T-cell (primary cell): ENCODE results near the gene DIPK2A. TPM values are rescaled to one million over a fixed set of nuclear protein-coding genes. Genes with fewer than 3 reads are reported as not detected.
A peak's percentile ranks its signal among the peaks of the same experiment; 100 is the strongest.

ENCODE experiments used
- ATAC-seq, 4 experiments: fragments of 200-7000 bp in 3 of 4; fragments of 150-1000 bp in 1 of 4; cut with Tn5 transposase; replicated peaks in 1 of 4; 1 replicate in 3 of 4; 2 replicates in 1 of 4; pipeline ENCODE4 v1.10.0; 2021; ENCODE audit warnings: moderate library complexity in 3 of 4, mild to moderate bottlenecking in 2 of 4, moderate number of reproducible peaks in 1 of 4
- CTCF ChIA-PET, 2 donors: fragments of 300-600 bp; sonication (Branson Sonifier 250); formaldehyde crosslinking; loops; one replicate each; lab custom pipeline; 2022; ENCODE audit warnings: antibody characterized with exemption in 2 of 2; lab: Charles Lee
- POLR2A ChIA-PET, 2 donors: fragments of 300-600 bp; sonication (Branson Sonifier 250); formaldehyde crosslinking; loops; one replicate each; lab custom pipeline; 2022; ENCODE audit warnings: antibody characterized with exemption in 2 of 2; lab: Charles Lee
- DNase-seq, 35 experiments: peaks; one replicate each; pipeline versions ENCODE4 v3.0.0 to v3.0.0-alpha.2; 2013 to 2023
- H3K27ac ChIP-seq: one replicate; pipeline ENCODE4 v1.5.1; 2013; ENCODE audit warnings: low read length
- H3K27me3 ChIP-seq, 2 experiments: replicated peaks in 1 of 2; 1 replicate in 1 of 2; 2 replicates in 1 of 2; pipeline versions ENCODE4 v1.6.1 to v1.7.0; 2013; ENCODE audit warnings: low read length in 1 of 2, mixed read lengths in 1 of 2; ENCODE audit not compliant: control insufficient read depth in 2 of 2, insufficient read depth in 2 of 2; ENCODE audit errors: extremely low read depth in 1 of 2
- H3K36me3 ChIP-seq, 2 donors: 1 replicate in 1 of 2; 2 replicates in 1 of 2; pipeline versions ENCODE4 v1.6.1 to v1.7.0; 2013; ENCODE audit warnings: low read length in 1 of 2; ENCODE audit not compliant: control insufficient read depth in 2 of 2, insufficient read depth in 1 of 2; ENCODE audit errors: extremely low read depth in 1 of 2
- H3K4me1 ChIP-seq, 2 experiments: 1 replicate in 1 of 2; 2 replicates in 1 of 2; pipeline versions ENCODE4 v1.6.1 to v1.7.0; 2013; ENCODE audit warnings: low read length in 2 of 2, mixed read lengths in 1 of 2; ENCODE audit not compliant: insufficient read depth in 2 of 2, control insufficient read depth in 1 of 2; ENCODE audit errors: extremely low read depth in 1 of 2
- H3K4me3 ChIP-seq, 2 donors: 1 replicate in 1 of 2; 2 replicates in 1 of 2; pipeline versions ENCODE4 v1.5.1 to v1.7.0; 2013; ENCODE audit warnings: mild to moderate bottlenecking in 2 of 2, low read length in 1 of 2, moderate library complexity in 1 of 2; ENCODE audit not compliant: control insufficient read depth in 1 of 2; ENCODE audit errors: extremely low read depth in 1 of 2
- H3K9me3 ChIP-seq: 2 replicates; pipeline ENCODE4 v1.7.0; 2013
- H3K27ac Mint-ChIP-seq, 2 donors: one replicate each; pipeline ENCODE4 v1.8.0; 2020 to 2021; ENCODE audit warnings: mild to moderate bottlenecking in 2 of 2, mixed read lengths in 2 of 2
- H3K27me3 Mint-ChIP-seq, 2 donors: one replicate each; pipeline ENCODE4 v1.8.0; 2021 to 2022; ENCODE audit warnings: mixed read lengths in 2 of 2
- H3K36me3 Mint-ChIP-seq: one replicate; pipeline ENCODE4 v1.8.0; 2021; ENCODE audit warnings: mixed read lengths
- H3K4me1 Mint-ChIP-seq, 3 donors: one replicate each; pipeline ENCODE4 v1.8.0; 2020 to 2022; ENCODE audit warnings: mixed read lengths in 3 of 3, mild to moderate bottlenecking in 1 of 3
- H3K4me3 Mint-ChIP-seq, 3 donors: one replicate each; pipeline ENCODE4 v1.8.0; 2020 to 2022; ENCODE audit warnings: mild to moderate bottlenecking in 3 of 3, mixed read lengths in 3 of 3, moderate library complexity in 3 of 3
- H3K9me3 Mint-ChIP-seq, 3 donors: one replicate each; pipeline ENCODE4 v1.8.0; 2020 to 2022; ENCODE audit warnings: mixed read lengths in 3 of 3
- WGBS: methylation state at CpG from one replicate; pipeline ENCODE4 v1.1.5; 2013; ENCODE audit warnings: missing lambda C conversion rate; ENCODE audit not compliant: insufficient coverage; 5-methylcytosine and 5-hydroxymethylcytosine counted together
- total RNA-seq, 35 experiments: library from RNA in 6 of 35; stranded (reverse) in 6 of 35; fragments of 120-200 nt in 1 of 35; gene quantifications; one replicate each; pipeline versions ENCODE4 v1.2.1 to v1.2.4 and lab custom pipeline; 2013 to 2026

Gene DIPK2A
- total RNA-seq, 5 donors from 2014 or later (not counting 1 experiment from before 2014, with no cell fraction given), result 15.7 to 23.1 (median 19.3) TPM

GRCh38 chr3:143935678-143936077, 35.9 kb upstream of the DIPK2A start:
- no peaks in the 10 kb centered on the region for H3K36me3 ChIP-seq
- no peak overlapping the region for H3K4me3 Mint-ChIP-seq
- no peaks in the 10 kb centered on the region for H3K9me3 ChIP-seq
- DNase-seq (no peak), ATAC-seq (no peak)
- H3K36me3 Mint-ChIP-seq, result peaks cover 4% of the 10 kb centered on the region
- ChIA-PET POLR2A (interaction anchor here in 1 of 2 donors (0.7 kb wide), 1 partner anchor 14 kb away, joined by 3 read pairs; no protein-coding TSS in a partner anchor), CTCF (no interaction called here)
- H3K27ac ChIP-seq, result no peak overlapping the region
- H3K9me3 Mint-ChIP-seq, result no peaks in the 10 kb centered on the region
- H3K4me1 ChIP-seq, result no peaks in the 10 kb centered on the region
- peaks cover 37% of the 10 kb centered on the region in 2 donors for H3K27me3 Mint-ChIP-seq
- no peak overlapping the region for H3K27ac Mint-ChIP-seq
- peaks cover 0 to 3% of the 10 kb centered on the region in 2 experiments for H3K27me3 ChIP-seq
- WGBS, result no CpG with 5 or more reads among the region's 1 CpG
- no peaks in the 10 kb centered on the region for H3K4me1 Mint-ChIP-seq
- H3K4me3 ChIP-seq, result no peak overlapping the region

GRCh38 chr3:143950810-143951209, 20.8 kb upstream of the DIPK2A start:
- H3K36me3 ChIP-seq, result no peaks in the 10 kb centered on the region
- Mint-ChIP-seq H3K4me1 (no peaks in the 10 kb centered on the region), H3K9me3 (no peaks in the 10 kb centered on the region), H3K36me3 (no peaks in the 10 kb centered on the region), H3K27ac (no peak overlapping the region), H3K27me3 (peaks cover 1 to 10% of the 10 kb centered on the region in 2 donors), H3K4me3 (no peak overlapping the region)
- no CpG with 5 or more reads among the region's 2 CpGs for WGBS
- ChIA-PET POLR2A (no interaction called here), CTCF (interaction anchor here (0.5 to 1.2 kb wide), 3 partner anchors 20 to 596 kb away, joined by 3 to 5 read pairs (median 3); partner anchors contain the start of gene DIPK2A (in 1 of the 2))
- H3K27me3 ChIP-seq, result no peaks in the 10 kb centered on the region
- no peak overlapping the region for H3K27ac ChIP-seq
- no peak overlapping the region for H3K4me3 ChIP-seq
- H3K9me3 ChIP-seq, result no peaks in the 10 kb centered on the region
- no peak for DNase-seq
- no peak for ATAC-seq
- H3K4me1 ChIP-seq, result no peaks in the 10 kb centered on the region

GRCh38 chr3:143951351-143951971, 20.2 kb upstream of the DIPK2A start:
- Histone ChIP-seq H3K9me3 (no peaks in the 10 kb centered on the region), H3K27me3 (no peaks in the 10 kb centered on the region), H3K4me1 (no peaks in the 10 kb centered on the region), H3K27ac (no peak overlapping the region), H3K4me3 (no peak overlapping the region), H3K36me3 (no peaks in the 10 kb centered on the region)
- no peaks in the 10 kb centered on the region for H3K9me3 Mint-ChIP-seq
- peak in 16 of 35 experiments; percentile 2 to 59 (median 13) for DNase-seq
- H3K27ac Mint-ChIP-seq, result no peak overlapping the region
- no peaks in the 10 kb centered on the region for H3K36me3 Mint-ChIP-seq
- peaks cover 0 to 13% of the 10 kb centered on the region in 2 donors for H3K27me3 Mint-ChIP-seq
- WGBS, result no CpG with 5 or more reads among the region's 1 CpG
- ChIA-PET POLR2A (interaction anchor here in 1 of 2 donors (0.9 kb wide), 1 partner anchor 23 kb away, joined by 5 read pairs; no protein-coding TSS in a partner anchor), CTCF (interaction anchor here (0.6 to 1.2 kb wide), 7 partner anchors 20 to 1013 kb away, joined by 3 to 5 read pairs (median 3); partner anchors contain the start of genes CHST2 (in 1 of the 2) and DIPK2A (in 1 of the 2))
- peaks cover 0 to 2% (median 1%) of the 10 kb centered on the region in 3 donors for H3K4me1 Mint-ChIP-seq
- ATAC-seq, result no peak
- no peak overlapping the region for H3K4me3 Mint-ChIP-seq

- no peaks in the 10 kb centered on the region for H3K27me3 ChIP-seq
- H3K4me3 Mint-ChIP-seq, result no peak overlapping the region
- H3K9me3 Mint-ChIP-seq, result no peaks in the 10 kb centered on the region
- no peak overlapping the region for H3K4me3 ChIP-seq
- CTCF ChIA-PET, result interaction anchor here (0.7 to 1.3 kb wide), 8 partner anchors 23 to 833 kb away, joined by 3 to 4 read pairs (median 3); partner anchors contain the start of gene CHST2 (in 1 of the 2)
- H3K4me1 ChIP-seq, result peaks cover 0 to 3% of the 10 kb centered on the region in 2 experiments
- H3K27me3 Mint-ChIP-seq, result peaks cover 0 to 4% of the 10 kb centered on the region in 2 donors
- H3K9me3 ChIP-seq, result no peaks in the 10 kb centered on the region
- POLR2A ChIA-PET, result interaction anchor here in 1 of 2 donors (0.6 kb wide), 1 partner anchor 176 kb away, joined by 3 read pairs; no protein-coding TSS in a partner anchor
- 100% methylated on average over 1 of the region's 4 CpGs for WGBS
- H3K27ac ChIP-seq, result no peak overlapping the region
- H3K4me1 Mint-ChIP-seq, result peaks cover 0 to 9% (median 9%) of the 10 kb centered on the region in 3 donors
- no peaks in the 10 kb centered on the region for H3K36me3 ChIP-seq
- H3K27ac Mint-ChIP-seq, result no peak overlapping the region
- ATAC-seq (no peak), DNase-seq (no peak)
- no peaks in the 10 kb centered on the region for H3K36me3 Mint-ChIP-seq
These were observed 19.0 kb upstream of the DIPK2A start for GRCh38 chr3:143952569-143953072.

GRCh38 chr3:143955113-143955512, 16.5 kb upstream of the DIPK2A start:
- no peak for DNase-seq
- ATAC-seq, result no peak
- H3K27me3 ChIP-seq, result no peaks in the 10 kb centered on the region
- ChIA-PET CTCF (interaction anchor here in 1 of 2 donors (1.5 kb wide), 1 partner anchor 22 kb away, joined by 6 read pairs; no protein-coding TSS in a partner anchor), POLR2A (no interaction called here)
- peaks cover 8 to 15% of the 10 kb centered on the region in 2 donors for H3K27me3 Mint-ChIP-seq
- no peak overlapping the region for H3K4me3 ChIP-seq
- no peaks in the 10 kb centered on the region for H3K9me3 ChIP-seq
- H3K36me3 ChIP-seq, result no peaks in the 10 kb centered on the region
- H3K27ac Mint-ChIP-seq, result no peak overlapping the region
- peaks cover 0 to 9% (median 9%) of the 10 kb centered on the region in 3 donors for H3K4me1 Mint-ChIP-seq
- peaks cover 2% of the 10 kb centered on the region for H3K36me3 Mint-ChIP-seq
- H3K4me3 Mint-ChIP-seq, result no peak overlapping the region
- no peak overlapping the region for H3K27ac ChIP-seq
- H3K9me3 Mint-ChIP-seq, result peaks cover 0 to 10% (median 2%) of the 10 kb centered on the region in 3 donors
- peaks cover 0 to 3% of the 10 kb centered on the region in 2 experiments for H3K4me1 ChIP-seq

GRCh38 chr3:143956838-143957237, 14.8 kb upstream of the DIPK2A start:
- no peaks in the 10 kb centered on the region for H3K9me3 ChIP-seq
- H3K27me3 Mint-ChIP-seq, result peaks cover 15% of the 10 kb centered on the region in 2 donors
- peaks cover 2% of the 10 kb centered on the region for H3K36me3 Mint-ChIP-seq
- peaks cover 0 to 3% of the 10 kb centered on the region in 2 experiments for H3K4me1 ChIP-seq
- H3K36me3 ChIP-seq, result no peaks in the 10 kb centered on the region
- no peak overlapping the region for H3K4me3 ChIP-seq
- peaks cover 0 to 4% of the 10 kb centered on the region in 2 experiments for H3K27me3 ChIP-seq
- ChIA-PET POLR2A (interaction anchor here in 1 of 2 donors (1.0 kb wide), 3 partner anchors 14 to 17 kb away, joined by 3 to 4 read pairs (median 4); partner anchors contain the start of gene DIPK2A), CTCF (interaction anchor here in 1 of 2 donors (1.0 to 2.9 kb wide), 3 partner anchors 14 to 18 kb away, joined by 3 to 16 read pairs (median 8); partner anchors contain the start of gene DIPK2A)
- no CpG with 5 or more reads among the region's 1 CpG for whole genome bisulfite sequencing
- peaks cover 0 to 9% (median 9%) of the 10 kb centered on the region in 3 donors for H3K4me1 Mint-ChIP-seq
- ATAC-seq (no peak), DNase-seq (no peak)
- peaks cover 0 to 10% (median 2%) of the 10 kb centered on the region in 3 donors for H3K9me3 Mint-ChIP-seq
- no peak overlapping the region for H3K27ac ChIP-seq
- no peak overlapping the region for H3K27ac Mint-ChIP-seq
- H3K4me3 Mint-ChIP-seq, result no peak overlapping the region
